MG63 (cell line): ENCODE data around the gene RAMACL. TPM values are rescaled to one million over a fixed set of nuclear protein-coding genes. Genes with fewer than 3 reads are reported as not detected.
"Not testable (repeated sequence)": the region's sequence is repeated elsewhere in the genome, so short reads cannot be mapped to it uniquely, and the experiment has no call there.

Experiments
- DNase-seq: peaks from one replicate; pipeline ENCODE4 v3.0.0-alpha.2; 2020
- H3K27me3 ChIP-seq: fragments of 250-450 bp; sonication (Bioruptor Pico); 2 replicates; pipeline ENCODE4 v1.5.1; 2020; ENCODE audit warnings: mild to moderate bottlenecking, moderate library complexity
- H3K36me3 ChIP-seq: fragments of 250-450 bp; sonication (Bioruptor Pico); 2 replicates; pipeline ENCODE4 v1.5.1; 2020; ENCODE audit warnings: mild to moderate bottlenecking, moderate library complexity
- H3K4me3 ChIP-seq: fragments of 250-450 bp; sonication (Bioruptor Pico); 2 replicates; pipeline ENCODE4 v1.5.1; 2020; ENCODE audit warnings: mild to moderate bottlenecking, moderate library complexity
- H3K9me3 ChIP-seq: fragments of 250-450 bp; sonication (Bioruptor Pico); 2 replicates; pipeline ENCODE4 v1.5.1; 2020; ENCODE audit warnings: mild to moderate bottlenecking, moderate library complexity
- total RNA-seq: library from RNA; depleted of rRNA; stranded (reverse); fragments of >200 nt; shearing (Covaris generic); gene quantifications from 2 replicates; pipeline ENCODE4 v1.2.3, GENCODE V29; 2014; ENCODE audit warnings: low replicate concordance; rRNA removed

Gene RAMACL
- total RNA-seq, 1 experiment from 2014 or later, result 0.13 TPM

DNA sequence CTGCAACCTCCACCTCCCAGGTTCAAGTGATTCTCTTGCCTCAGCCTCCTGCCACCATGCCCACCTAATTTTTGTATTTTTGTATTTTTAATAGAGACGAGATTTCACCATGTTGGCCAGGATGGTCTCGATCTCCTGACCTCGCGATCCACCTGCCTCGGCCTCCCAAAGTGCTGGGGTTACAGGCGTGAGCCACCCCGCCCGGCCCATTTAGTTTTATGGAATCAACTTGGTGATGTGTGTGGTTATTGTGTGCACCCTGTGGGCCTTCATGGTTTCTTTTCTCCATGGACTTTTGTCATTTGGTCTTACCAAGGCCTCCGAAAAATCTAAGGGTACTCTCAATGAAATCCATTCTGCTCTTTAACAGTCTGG is 47.5 kb downstream of the RAMACL start:
- not testable (repeated sequence) for H3K36me3 ChIP-seq

DNA sequence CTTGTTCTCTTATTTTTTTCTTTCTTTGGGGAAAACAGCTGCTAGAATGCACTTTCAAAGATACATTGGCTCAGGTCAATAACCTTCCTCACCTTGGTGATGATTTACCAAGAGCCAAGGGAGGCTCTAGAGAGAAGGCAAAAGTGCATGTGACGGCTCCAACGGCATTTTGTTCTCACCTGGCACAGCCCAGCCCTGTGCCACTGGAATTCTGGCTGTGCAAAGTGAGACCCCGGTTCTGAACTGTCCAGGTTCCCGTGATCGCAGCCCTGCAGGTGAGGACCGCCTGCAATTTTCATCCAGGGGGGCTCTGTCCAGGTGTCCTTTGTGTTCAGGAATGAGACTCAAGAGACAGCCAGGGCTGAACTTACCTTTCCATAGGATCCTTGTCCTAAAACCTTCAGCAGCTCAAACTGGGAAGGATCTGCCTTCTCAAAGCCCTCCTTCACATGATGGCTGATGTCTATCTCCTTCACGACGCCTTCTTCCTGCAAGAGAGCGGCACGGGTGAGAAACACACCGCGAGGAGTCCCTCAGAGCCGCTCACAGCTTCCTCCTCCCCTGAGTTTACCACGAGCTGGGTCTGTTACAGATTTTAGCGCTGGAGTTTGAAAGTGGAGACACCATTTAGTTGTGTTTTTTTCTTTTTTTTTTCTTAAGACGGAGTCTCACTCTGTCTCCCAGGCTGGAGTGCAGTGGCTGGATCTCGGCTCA is 48.0 kb downstream of the RAMACL start:
- Histone ChIP-seq H3K9me3 (no peaks in the 10 kb centered on the region), H3K36me3 (no peaks in the 10 kb centered on the region), H3K27me3 (no peaks in the 10 kb centered on the region), H3K4me3 (no peak overlapping the region)
- no peak for DNase-seq

More for the DNA sequence above, 47.5 kb downstream of the RAMACL start:
- not testable (repeated sequence) for H3K9me3 ChIP-seq, H3K27me3 ChIP-seq, H3K4me3 ChIP-seq, DNase-seq

DNA sequence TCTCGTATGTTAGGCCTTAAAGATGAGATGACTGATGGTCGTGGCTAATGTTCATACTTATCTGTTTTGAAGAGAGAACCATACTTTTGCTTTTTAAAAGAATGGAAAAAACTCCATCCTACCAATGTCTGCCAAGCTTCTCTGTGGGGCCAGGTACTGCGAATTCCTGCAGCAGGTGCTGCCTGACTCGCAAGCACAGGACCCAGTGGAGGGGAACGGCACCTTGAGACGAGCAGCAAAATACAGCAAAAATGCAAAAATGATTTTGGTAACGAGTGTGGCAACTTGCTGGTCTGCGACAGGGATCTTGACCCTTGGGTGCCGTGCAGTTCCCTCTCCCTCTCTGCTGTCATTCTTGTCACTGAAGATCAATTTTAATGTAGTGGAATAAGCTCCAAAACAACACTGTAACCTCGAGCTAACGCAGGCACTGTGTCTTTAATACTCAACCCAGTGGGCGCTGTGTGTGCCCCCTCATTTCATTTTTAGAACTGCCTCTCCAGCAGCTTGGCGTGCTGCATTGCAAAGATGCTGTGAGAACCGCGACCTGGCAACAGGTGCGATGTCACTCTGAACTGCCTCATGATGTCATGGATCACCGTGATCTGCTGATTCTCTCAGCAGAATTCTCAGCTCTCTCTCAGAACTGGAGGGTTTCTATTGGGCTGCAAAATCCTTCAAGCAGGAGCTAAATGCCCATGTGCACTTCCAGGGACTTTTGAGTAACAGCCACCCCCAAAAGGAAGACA is 51.6 kb downstream of the RAMACL start:
- Histone ChIP-seq H3K27me3 (no peaks in the 10 kb centered on the region), H3K36me3 (no peaks in the 10 kb centered on the region; the same call in none of the 2 replicates), H3K4me3 (no peak overlapping the region), H3K9me3 (no peaks in the 10 kb centered on the region)
- DNase-seq, result no peak

DNA sequence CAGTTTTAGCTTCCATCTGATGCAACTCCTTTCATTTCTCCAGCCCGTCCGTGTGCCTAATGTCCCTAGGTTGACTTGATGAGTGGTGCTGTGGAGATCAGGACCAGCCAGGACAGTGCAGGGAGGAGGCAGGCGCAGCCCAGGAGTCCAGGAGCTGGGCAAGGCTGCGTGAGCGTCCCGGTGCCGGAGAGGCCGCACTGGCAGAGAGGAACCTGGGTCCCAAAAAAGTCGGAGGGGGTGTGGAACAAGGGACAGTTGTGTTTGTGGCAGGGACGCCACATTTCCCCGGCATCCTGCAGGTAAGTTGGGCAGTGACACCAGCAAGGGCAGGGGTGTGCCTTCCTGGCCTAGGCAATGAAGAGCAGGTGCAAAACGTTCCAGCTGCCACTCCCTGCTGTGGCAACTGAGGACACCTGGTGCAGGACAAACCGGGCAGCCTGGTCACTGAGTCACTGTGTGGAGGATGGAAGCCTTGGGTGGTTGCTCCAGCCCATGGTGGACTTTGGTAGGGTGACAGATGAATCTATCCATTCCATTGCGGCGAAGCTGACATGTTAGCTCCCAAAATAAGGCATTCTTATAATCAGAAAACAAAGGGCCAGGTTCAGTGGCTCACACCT is 53.2 kb downstream of the RAMACL start:
- Histone ChIP-seq H3K4me3 (no peak overlapping the region), H3K9me3 (no peaks in the 10 kb centered on the region), H3K27me3 (no peaks in the 10 kb centered on the region), H3K36me3 (peaks cover 4% of the 10 kb centered on the region)
- DNase-seq, result no peak

Other genes with a start within 250 kb of the RAMACL start
- gene SFT2D1, start 244.1 kb downstream of the RAMACL start, total RNA-seq, result 22.6 and 28.8 TPM in 2 replicates
- 44.4 and 58.0 TPM in 2 replicates for gene MPC1, start 203.7 kb downstream of the RAMACL start, total RNA-seq
- gene RPS6KA2, start 40.6 kb upstream of the RAMACL start, total RNA-seq, result 14.1 and 14.3 TPM in 2 replicates